ENCODE data around the gene CARF. TPM values are rescaled to one million over a fixed set of nuclear protein-coding genes. Genes with fewer than 3 reads are reported as not detected.

CARF gene
- total and polyA plus RNA-seq, 7 experiments from 2014 or later: 4.8 to 31.2 (median 14.6) TPM

DNA sequence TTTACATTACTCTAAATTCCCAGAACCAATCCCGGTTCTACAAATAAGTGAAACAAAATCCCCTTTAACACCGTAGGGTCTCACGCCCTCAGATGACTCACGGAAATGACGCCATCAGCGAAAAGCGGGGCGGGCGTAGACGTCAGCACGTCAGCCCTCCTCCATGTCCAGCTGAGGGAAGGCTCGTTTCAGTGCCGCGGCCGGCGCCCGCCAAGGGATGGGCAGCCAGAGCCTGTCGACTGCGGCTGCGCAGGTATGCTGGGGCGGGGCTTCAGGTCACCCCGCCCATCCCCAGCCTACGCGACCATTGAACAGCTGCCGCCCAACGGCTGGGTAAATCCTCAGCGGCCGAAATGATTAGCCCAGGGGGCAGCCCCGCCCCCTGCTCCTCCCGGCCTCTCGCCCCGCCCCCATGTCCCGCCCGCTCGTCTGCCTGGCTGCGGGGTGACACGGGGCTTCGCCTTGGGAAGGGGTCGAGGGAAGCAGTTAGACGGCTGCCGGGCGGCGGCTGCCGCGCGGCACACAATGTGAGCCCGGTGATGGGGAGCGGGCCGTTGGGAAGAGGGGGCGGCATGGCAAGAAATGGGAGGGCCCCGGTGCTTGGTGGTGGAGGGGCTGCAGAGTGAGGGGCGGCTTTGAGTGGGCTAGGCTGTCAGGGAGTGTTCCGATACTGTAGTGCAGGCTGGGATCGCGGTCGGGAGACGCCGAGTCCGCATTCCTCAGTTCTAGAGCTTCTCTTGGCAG lies 102.6 kb downstream of the CARF start, which contains the start of gene NBEAL1:
Gene NBEAL1, plus strand, starts transcription at position 420 of the 744 bp plus-strand sequence. CDS start 1,510 bp downstream, outside the sequence.
- H3K4me1 Mint-ChIP-seq: peaks cover 18 to 48% (median 41%) of the 10 kb centered on the region in 7 donors
- DNase-seq (peak; percentile 88 to 99 (median 90)), ATAC-seq (peak; percentile 95)
- peaks cover 0 to 3% (median 0%) of the 10 kb centered on the region in 5 donors for H3K36me3 Mint-ChIP-seq
- Histone ChIP-seq H3K36me3 (ENCODE audit: control insufficient read depth in 2 of 3, insufficient read depth in 3 of 3, low read length in 3 of 3) (peaks cover 0 to 8% (median 0%) of the 10 kb centered on the region in 3 experiments), H3K9me3 (ENCODE audit: control insufficient read depth in 2 of 3, low read length in 3 of 3) (no peaks in the 10 kb centered on the region), H3K4me3 (ENCODE audit: low read length) (peak within 1 kb of the TSS; percentile 92), H3K27ac (ENCODE audit: low read depth, low read length) (peak within 1 kb of the TSS; percentile 92), H3K27me3 (ENCODE audit: control insufficient read depth in 2 of 2, insufficient read depth in 2 of 2, low read length in 2 of 2) (no peaks in the 10 kb centered on the region), H3K4me1 (ENCODE audit: control insufficient read depth in 2 of 2, insufficient read depth in 2 of 2, low read length in 2 of 2) (peaks cover 5 to 14% of the 10 kb centered on the region in 2 donors)
- CTCF ChIA-PET: no interaction called here
- peak within 1 kb of the TSS; percentile 90 to 97 (median 95) for H3K4me3 Mint-ChIP-seq
- H3K27ac Mint-ChIP-seq: peak within 1 kb of the TSS; percentile 84 to 98 (median 94)
- intact Hi-C loops (cut with micrococcal nuclease): loop anchor here (1.0 to 10.0 kb wide), 14 partner anchors 103 to 1372 kb away; partner anchors contain the start of genes ABI2 (in 2 of the 2), FAM117B (in 2 of the 2), FZD7 (in 2 of the 2) and TMEM237 (in 2 of the 2)
- H3K9me3 Mint-ChIP-seq: no peaks in the 10 kb centered on the region
- POLR2A ChIA-PET: no interaction called here
- H3K27me3 Mint-ChIP-seq: peaks cover 0 to 19% (median 0%) of the 10 kb centered on the region in 5 donors

GRCh38 chr2:203016716-203017115 lies 104.6 kb downstream of the CARF start:
- H3K27ac ChIP-seq (ENCODE audit: low read depth, low read length): peak overlapping the region; percentile 28
- no peak for ATAC-seq
- H3K4me3 ChIP-seq (ENCODE audit: low read length): no peak overlapping the region
- Mint-ChIP-seq H3K4me1 (peaks cover 18 to 48% (median 44%) of the 10 kb centered on the region in 7 donors), H3K36me3 (peaks cover 0 to 3% (median 0%) of the 10 kb centered on the region in 5 donors), H3K4me3 (peak overlapping the region; percentile 2 to 54 (median 32)), H3K27me3 (peaks cover 0 to under 1% (median 0%) of the 10 kb centered on the region in 5 donors), H3K27ac (peak overlapping the region in 2 of 9 donors; percentile 42 to 68), H3K9me3 (no peaks in the 10 kb centered on the region)
- peaks cover 0 to 8% (median 0%) of the 10 kb centered on the region in 3 experiments for H3K36me3 ChIP-seq (ENCODE audit: control insufficient read depth in 2 of 3, insufficient read depth in 3 of 3, low read length in 3 of 3)
- H3K27me3 ChIP-seq (ENCODE audit: control insufficient read depth in 2 of 2, insufficient read depth in 2 of 2, low read length in 2 of 2): no peaks in the 10 kb centered on the region
- no peak for DNase-seq
- ChIA-PET CTCF (no interaction called here), POLR2A (no interaction called here)
- H3K9me3 ChIP-seq (ENCODE audit: control insufficient read depth in 2 of 3, low read length in 3 of 3): no peaks in the 10 kb centered on the region
- H3K4me1 ChIP-seq (ENCODE audit: control insufficient read depth in 2 of 2, insufficient read depth in 2 of 2, low read length in 2 of 2): peaks cover 5 to 14% of the 10 kb centered on the region in 2 donors
- intact Hi-C loops (cut with micrococcal nuclease): loop anchor here in 1 of 2 donors (10.0 kb wide), 1 partner anchor 982 kb away; the partner anchor contains the start of gene FZD7

DNA sequence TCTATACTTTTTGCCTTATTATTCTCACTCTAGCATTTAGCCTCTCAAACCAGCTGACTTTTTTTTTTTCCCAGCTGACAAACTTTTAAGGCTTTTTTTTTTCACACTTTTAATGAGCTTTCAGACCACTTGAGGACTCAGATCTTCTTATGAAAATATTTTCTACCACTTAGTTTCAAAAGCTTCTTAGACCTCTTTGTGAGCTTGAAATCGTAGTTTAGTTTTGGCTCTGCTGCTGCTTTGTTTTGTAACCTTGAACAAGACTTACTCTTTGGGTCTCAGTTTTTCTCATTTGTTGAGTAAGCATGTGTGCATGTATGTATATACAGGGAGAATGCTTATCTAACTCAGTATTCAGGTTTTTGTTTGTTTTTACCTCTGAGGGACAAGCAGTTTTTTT lies 106.1 kb downstream of the CARF start:
- Histone ChIP-seq H3K4me1 (ENCODE audit: control insufficient read depth in 2 of 2, insufficient read depth in 2 of 2, low read length in 2 of 2) (peaks cover 5 to 14% of the 10 kb centered on the region in 2 donors), H3K27me3 (ENCODE audit: control insufficient read depth in 2 of 2, insufficient read depth in 2 of 2, low read length in 2 of 2) (no peaks in the 10 kb centered on the region), H3K36me3 (ENCODE audit: control insufficient read depth in 2 of 3, insufficient read depth in 3 of 3, low read length in 3 of 3) (peaks cover 0 to 8% (median 0%) of the 10 kb centered on the region in 3 experiments), H3K9me3 (ENCODE audit: control insufficient read depth in 2 of 3, low read length in 3 of 3) (no peaks in the 10 kb centered on the region), H3K27ac (ENCODE audit: low read depth, low read length) (peak overlapping the region; percentile 27), H3K4me3 (ENCODE audit: low read length) (no peak overlapping the region)
- ATAC-seq: no peak
- POLR2A ChIA-PET: interaction anchor here (0.6 kb wide), 1 partner anchor 108 kb away, joined by 3 read pairs; no protein-coding TSS in a partner anchor
- H3K36me3 Mint-ChIP-seq: peaks cover 0 to 3% (median 0%) of the 10 kb centered on the region in 5 donors
- no peak for DNase-seq
- intact Hi-C loops (cut with micrococcal nuclease): loop anchor here in 1 of 2 donors (10.0 kb wide), 1 partner anchor 983 kb away; the partner anchor contains the start of gene FZD7
- H3K4me3 Mint-ChIP-seq: peak overlapping the region in 9 of 10 donors; percentile 5 to 70 (median 42)
- CTCF ChIA-PET: no interaction called here
- no peaks in the 10 kb centered on the region for H3K27me3 Mint-ChIP-seq
- peaks cover 18 to 48% (median 39%) of the 10 kb centered on the region in 7 donors for H3K4me1 Mint-ChIP-seq
- H3K27ac Mint-ChIP-seq: peak overlapping the region in 8 of 9 donors; percentile 1 to 76 (median 46)
- H3K9me3 Mint-ChIP-seq: no peaks in the 10 kb centered on the region

- Mint-ChIP-seq H3K9me3 (no peaks in the 10 kb centered on the region), H3K4me1 (peaks cover 18 to 44% (median 34%) of the 10 kb centered on the region in 7 donors), H3K4me3 (peak overlapping the region in 2 of 10 donors; percentile 11 to 17), H3K36me3 (peaks cover 0 to 5% (median 4%) of the 10 kb centered on the region in 5 donors), H3K27ac (peak overlapping the region in 2 of 9 donors; percentile 18 to 70), H3K27me3 (no peaks in the 10 kb centered on the region)
- no peak overlapping the region for H3K27ac ChIP-seq (ENCODE audit: low read depth, low read length)
- H3K4me3 ChIP-seq (ENCODE audit: low read length): no peak overlapping the region
- peaks cover 0 to 8% (median 0%) of the 10 kb centered on the region in 3 experiments for H3K36me3 ChIP-seq (ENCODE audit: control insufficient read depth in 2 of 3, insufficient read depth in 3 of 3, low read length in 3 of 3)
- ChIA-PET POLR2A (no interaction called here), CTCF (no interaction called here)
- H3K9me3 ChIP-seq (ENCODE audit: control insufficient read depth in 2 of 3, low read length in 3 of 3): no peaks in the 10 kb centered on the region
- ATAC-seq: no peak
- peaks cover 5 to 10% of the 10 kb centered on the region in 2 donors for H3K4me1 ChIP-seq (ENCODE audit: control insufficient read depth in 2 of 2, insufficient read depth in 2 of 2, low read length in 2 of 2)
- H3K27me3 ChIP-seq (ENCODE audit: control insufficient read depth in 2 of 2, insufficient read depth in 2 of 2, low read length in 2 of 2): no peaks in the 10 kb centered on the region
- no peak for DNase-seq
- intact Hi-C loops (cut with micrococcal nuclease): loop anchor here in 1 of 2 donors (10.0 kb wide), 1 partner anchor 984 kb away; the partner anchor contains the start of gene FZD7
These were observed 107.1 kb downstream of the CARF start for GRCh38 chr2:203019142-203019541.

- H3K4me1 ChIP-seq (ENCODE audit: control insufficient read depth in 2 of 2, insufficient read depth in 2 of 2, low read length in 2 of 2): no peaks in the 10 kb centered on the region
- Mint-ChIP-seq H3K36me3 (peaks cover 0 to 9% (median 4%) of the 10 kb centered on the region in 5 donors), H3K27me3 (no peaks in the 10 kb centered on the region), H3K4me1 (peaks cover 10 to 29% (median 21%) of the 10 kb centered on the region in 7 donors), H3K27ac (no peak overlapping the region), H3K4me3 (no peak overlapping the region), H3K9me3 (no peaks in the 10 kb centered on the region)
- ChIA-PET POLR2A (no interaction called here), CTCF (no interaction called here)
- no peaks in the 10 kb centered on the region for H3K36me3 ChIP-seq (ENCODE audit: control insufficient read depth in 2 of 3, insufficient read depth in 3 of 3, low read length in 3 of 3)
- no peak overlapping the region for H3K27ac ChIP-seq (ENCODE audit: low read depth, low read length)
- no peak for ATAC-seq
- no peak overlapping the region for H3K4me3 ChIP-seq (ENCODE audit: low read length)
- no peaks in the 10 kb centered on the region for H3K9me3 ChIP-seq (ENCODE audit: control insufficient read depth in 2 of 3, low read length in 3 of 3)
- intact Hi-C loops (cut with micrococcal nuclease): no loop called here
- DNase-seq: no peak
- H3K27me3 ChIP-seq (ENCODE audit: control insufficient read depth in 2 of 2, insufficient read depth in 2 of 2, low read length in 2 of 2): no peaks in the 10 kb centered on the region
These were observed 109.9 kb downstream of the CARF start for GRCh38 chr2:203021991-203022390.

- no peak for DNase-seq
- ATAC-seq: no peak
- H3K27me3 ChIP-seq (ENCODE audit: control insufficient read depth in 2 of 2, insufficient read depth in 2 of 2, low read length in 2 of 2): no peaks in the 10 kb centered on the region
- no peak overlapping the region for H3K27ac ChIP-seq (ENCODE audit: low read depth, low read length)
- Mint-ChIP-seq H3K9me3 (no peaks in the 10 kb centered on the region), H3K36me3 (peaks cover 0 to 10% (median 4%) of the 10 kb centered on the region in 5 donors), H3K4me1 (peaks cover 8 to 26% (median 19%) of the 10 kb centered on the region in 7 donors), H3K27me3 (no peaks in the 10 kb centered on the region), H3K27ac (peak overlapping the region in 1 of 9 donors; percentile 3), H3K4me3 (no peak overlapping the region)
- CTCF ChIA-PET: interaction anchor here (0.7 kb wide), 1 partner anchor 799 kb away, joined by 3 read pairs; no protein-coding TSS in a partner anchor
- no peaks in the 10 kb centered on the region for H3K4me1 ChIP-seq (ENCODE audit: control insufficient read depth in 2 of 2, insufficient read depth in 2 of 2, low read length in 2 of 2)
- no peak overlapping the region for H3K4me3 ChIP-seq (ENCODE audit: low read length)
- intact Hi-C loops (cut with micrococcal nuclease): no loop called here
- no peaks in the 10 kb centered on the region for H3K9me3 ChIP-seq (ENCODE audit: control insufficient read depth in 2 of 3, low read length in 3 of 3)
- H3K36me3 ChIP-seq (ENCODE audit: control insufficient read depth in 2 of 3, insufficient read depth in 3 of 3, low read length in 3 of 3): no peaks in the 10 kb centered on the region
- POLR2A ChIA-PET: no interaction called here
These were observed 110.7 kb downstream of the CARF start for GRCh38 chr2:203022751-203023150.
